GM19438 (cell line): ENCODE data around the gene FARS2.

Experiments
- ATAC-seq: cut with Tn5 transposase; IDR thresholded peaks from one replicate; pipeline ENCODE4 v1.9.1; 2021; ENCODE audit warnings: low read depth; ENCODE audit not compliant: unreplicated experiment

FARS2 gene

DNA sequence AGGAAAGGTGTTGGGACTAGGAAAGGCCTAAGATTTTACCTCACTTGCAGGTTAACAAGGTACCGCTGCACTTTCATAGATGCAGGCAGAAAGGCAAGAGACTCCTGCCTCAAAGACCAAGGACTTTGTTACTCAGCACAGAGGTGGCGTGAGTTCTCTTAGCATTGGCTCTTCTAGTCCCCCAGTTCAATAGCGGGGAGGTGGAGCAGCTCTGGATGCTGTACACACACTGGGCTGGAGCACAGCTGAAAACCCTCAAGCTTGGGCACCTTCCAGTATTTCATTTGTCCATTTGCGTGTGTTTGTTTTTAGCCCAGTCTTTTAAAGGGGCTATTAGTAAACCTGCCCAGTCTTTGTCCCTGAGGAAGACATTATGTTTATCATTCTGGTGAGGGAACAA lies 345.2 kb downstream of the FARS2 start:
- ATAC-seq = no peak

DNA sequence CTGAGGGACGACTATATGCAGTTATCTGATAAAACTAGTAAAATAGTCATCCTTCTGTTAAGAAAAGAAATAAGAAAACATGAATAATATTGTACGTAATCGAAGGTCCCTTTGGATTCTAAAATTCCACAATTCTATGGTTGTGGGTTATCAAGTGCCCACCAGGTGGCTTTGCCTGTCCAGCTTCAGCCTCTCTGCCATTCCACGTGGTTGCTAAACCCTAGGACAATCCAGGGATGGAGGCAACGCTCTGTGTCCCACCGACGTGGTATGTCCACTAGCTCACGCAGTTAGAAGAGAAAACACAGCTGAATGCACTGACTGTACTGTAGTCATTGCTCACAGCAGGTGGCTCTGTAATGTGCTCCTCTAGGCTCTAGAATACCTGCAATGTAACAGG lies 349.3 kb downstream of the FARS2 start:
- no peak for ATAC-seq

DNA sequence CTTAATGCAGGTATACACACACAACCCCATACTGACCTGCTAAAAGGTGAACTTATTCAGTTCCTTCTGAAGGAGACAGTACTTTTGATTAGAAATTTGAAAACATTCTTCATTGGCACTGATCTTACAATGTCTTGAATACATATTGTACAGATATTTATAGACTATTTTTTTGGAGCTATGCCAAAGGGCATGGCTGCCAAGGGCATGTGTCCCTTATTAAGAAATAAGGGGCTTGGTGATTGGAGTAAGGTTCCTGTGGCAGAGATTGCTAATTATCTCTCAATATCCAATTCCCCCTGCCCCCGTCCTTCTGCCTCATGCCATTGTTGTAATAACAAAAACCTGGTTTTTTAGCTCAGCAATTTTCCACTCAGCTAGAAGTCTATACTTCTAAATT lies 355.9 kb downstream of the FARS2 start:
- ATAC-seq = no peak

DNA sequence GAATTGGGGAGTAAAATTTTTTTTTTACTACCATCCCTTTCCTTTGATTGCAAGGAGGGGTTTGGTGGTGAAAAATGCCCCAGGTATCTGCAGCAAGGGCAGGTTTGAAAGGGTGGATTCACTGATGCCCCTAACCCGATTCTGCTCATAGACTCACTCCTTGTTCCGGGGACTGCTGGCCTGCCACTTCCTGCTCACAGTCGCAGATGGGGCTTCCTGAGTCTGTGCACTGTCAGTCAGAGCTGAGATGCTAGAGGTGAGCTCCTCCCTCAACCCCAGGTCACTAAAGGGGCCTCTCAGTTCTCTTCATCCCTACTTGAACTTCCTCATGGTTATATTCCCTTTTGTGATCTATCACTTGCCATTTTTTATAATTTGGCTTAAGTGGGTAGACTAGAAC lies 357.9 kb downstream of the FARS2 start:
- ATAC-seq = no peak

DNA sequence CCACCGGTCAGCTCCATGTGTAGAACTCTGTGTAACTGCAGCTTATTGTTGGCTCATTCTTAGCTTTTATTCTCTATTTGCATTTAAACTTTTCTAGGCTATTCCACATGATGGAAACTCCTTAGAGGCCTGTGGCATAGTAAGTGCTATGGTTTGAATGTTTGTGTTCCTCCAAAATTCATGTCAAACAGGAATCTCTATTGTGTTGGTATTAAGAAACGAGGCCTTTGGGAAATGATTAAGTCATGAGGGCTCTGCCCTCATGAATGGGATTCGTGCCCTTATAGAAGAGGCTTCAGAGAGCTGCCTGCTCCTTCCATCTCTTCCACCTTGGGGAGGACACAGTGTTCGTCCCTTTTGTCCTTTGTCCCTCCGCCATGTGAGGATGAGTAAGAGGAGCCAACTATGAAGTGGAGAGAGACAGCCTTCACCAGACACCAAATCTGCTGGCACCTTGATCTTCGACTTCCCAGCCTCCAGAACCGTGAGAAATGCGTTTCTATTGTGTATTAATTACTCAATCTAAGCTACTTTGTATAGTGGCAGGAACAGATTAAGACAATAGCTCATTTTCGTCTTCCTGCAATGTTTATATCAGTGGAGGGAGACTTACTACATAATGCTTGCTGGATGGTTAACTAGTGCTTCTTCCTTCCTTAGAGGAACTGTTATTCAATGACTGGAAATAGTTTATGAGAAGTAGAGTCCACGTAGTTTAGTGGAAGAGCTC lies 361.1 kb downstream of the FARS2 start:
- ATAC-seq = no peak

DNA sequence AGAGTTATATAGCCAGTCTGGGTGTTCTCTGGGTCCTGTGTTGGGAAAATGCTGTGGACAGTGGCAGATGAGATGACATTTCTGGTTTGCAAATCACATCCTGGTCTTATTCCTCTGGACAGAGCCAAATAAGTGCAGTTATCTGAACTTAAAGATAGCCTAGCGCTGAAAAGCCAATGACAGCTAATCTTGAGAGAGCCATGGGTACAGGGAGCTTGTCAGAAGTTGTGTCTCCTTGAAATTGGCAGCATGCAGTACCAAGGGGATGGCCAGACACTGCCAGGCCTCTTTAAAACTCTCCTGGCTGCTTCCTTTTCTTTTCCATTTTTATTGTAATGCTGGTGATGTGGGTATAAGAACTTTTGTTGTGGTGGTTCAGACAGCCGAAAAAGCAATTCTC lies 362.5 kb downstream of the FARS2 start:
- ATAC-seq = no peak

DNA sequence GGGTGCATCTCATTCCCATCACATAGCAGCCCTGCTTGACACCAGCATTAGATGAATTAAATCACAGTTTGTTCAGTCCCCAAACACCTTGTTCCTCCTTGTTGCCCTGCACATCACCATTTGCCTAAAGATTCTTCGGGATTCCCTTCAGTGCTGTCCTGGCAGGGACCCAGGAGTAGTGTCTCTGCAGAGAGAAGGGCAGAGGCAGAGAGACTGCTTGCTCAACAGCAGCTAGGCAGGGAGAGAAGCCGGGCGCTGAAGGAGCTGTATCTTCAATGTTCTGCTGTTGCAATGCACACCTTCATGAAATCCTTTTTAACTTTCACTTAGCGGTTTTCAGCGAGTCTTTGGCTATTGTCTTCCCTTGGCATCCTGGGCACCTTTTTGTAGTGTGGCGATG lies 362.9 kb downstream of the FARS2 start:
- no peak for ATAC-seq

DNA sequence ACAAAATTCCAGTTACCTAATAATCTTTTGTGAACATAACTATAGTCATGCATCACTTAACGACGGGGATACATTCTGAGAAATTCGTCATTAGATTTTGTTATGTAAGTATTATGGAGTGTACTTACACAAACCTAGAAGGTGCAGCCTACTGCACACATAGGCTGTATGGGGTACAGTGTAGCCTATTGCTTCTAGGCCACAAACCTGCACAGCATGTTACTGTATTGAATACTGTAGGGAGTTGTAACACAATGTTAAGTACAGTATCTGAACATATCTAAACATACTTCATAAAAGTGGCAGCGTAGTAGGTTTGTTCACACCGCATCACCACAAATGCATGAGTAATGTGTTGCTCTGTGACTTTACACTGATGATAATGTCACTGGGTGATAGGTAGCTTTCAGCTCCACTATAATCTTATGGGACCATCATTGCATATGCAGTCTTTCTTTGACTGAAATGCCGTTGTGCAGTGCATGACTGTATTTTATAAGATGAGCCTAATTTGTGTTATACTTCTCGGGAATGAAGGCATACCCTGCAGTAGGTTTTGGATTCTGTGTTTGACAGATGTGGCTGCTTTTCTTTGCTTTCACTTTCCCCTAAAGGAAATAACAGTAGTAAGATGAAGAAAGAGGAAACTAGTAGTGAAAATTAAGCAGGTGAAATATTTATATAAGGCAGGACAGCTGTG lies 365.6 kb downstream of the FARS2 start:
- ATAC-seq = peak; percentile 77

DNA sequence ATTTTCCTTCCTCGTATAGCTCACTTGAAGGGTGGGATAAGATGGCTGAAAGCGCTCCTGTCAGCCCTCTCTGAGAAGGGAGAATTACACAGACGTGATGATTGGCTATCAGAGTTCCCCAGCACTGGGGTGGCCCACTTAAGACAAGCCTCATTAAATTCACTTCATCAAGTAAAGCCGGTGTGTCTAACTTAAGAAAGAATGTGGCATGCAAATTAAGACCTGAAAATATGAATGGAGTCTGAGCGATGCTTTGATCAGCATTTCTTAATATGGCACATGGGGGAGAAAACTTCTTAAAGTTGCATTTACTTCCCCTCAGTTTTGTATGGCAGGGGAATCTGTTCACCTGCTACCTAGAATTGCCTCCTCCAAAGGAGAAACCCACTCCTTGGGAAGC lies 369.3 kb downstream of the FARS2 start:
- ATAC-seq = no peak

DNA sequence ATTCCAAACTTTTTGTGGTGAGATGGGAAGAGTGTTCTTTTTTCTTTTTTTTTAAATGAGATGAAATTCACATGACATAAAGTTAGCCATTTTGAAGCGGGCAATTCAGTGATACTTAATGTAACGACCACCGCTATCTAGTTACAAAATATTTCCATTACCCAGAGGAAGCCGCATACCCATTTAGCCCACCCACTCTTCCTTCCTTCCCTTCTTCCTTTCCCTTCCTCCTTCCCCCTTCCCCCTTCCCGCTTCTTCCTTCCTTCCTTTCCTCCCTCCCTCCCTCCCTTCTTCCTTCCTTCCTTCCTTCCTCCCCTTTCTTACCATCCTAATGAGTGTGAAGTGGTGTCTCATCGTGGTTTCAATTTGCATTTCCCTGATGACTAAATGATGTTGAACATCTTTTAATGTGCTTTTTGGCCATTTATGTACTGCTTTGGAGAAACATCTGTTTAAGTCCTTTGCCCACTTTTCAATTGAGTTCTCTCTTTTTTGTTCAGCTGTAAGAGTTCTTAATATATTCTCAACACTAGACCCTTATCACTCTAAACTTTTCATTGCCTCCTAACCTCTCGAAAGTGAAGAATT lies 371.1 kb downstream of the FARS2 start:
- ATAC-seq = no peak

DNA sequence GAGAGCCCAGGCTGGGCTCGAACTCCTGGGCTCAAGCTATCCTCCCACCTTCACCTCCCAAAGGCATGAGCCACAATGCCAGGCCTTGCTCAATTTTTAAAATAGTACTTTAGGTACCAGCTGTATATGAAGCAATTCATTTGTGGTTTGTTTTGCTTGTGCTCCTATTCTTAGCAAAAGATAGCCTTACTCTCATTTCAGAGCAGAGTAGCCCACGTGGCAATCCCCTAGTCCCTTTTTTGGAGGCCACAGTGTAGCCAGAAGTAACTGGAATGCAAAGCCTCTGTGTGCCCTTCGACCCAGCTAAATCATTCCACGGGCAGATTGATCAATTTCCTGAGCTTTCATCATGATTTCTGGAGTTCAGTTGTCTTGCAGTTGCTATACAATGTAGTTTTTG lies 373.2 kb downstream of the FARS2 start:
- ATAC-seq = no peak

DNA sequence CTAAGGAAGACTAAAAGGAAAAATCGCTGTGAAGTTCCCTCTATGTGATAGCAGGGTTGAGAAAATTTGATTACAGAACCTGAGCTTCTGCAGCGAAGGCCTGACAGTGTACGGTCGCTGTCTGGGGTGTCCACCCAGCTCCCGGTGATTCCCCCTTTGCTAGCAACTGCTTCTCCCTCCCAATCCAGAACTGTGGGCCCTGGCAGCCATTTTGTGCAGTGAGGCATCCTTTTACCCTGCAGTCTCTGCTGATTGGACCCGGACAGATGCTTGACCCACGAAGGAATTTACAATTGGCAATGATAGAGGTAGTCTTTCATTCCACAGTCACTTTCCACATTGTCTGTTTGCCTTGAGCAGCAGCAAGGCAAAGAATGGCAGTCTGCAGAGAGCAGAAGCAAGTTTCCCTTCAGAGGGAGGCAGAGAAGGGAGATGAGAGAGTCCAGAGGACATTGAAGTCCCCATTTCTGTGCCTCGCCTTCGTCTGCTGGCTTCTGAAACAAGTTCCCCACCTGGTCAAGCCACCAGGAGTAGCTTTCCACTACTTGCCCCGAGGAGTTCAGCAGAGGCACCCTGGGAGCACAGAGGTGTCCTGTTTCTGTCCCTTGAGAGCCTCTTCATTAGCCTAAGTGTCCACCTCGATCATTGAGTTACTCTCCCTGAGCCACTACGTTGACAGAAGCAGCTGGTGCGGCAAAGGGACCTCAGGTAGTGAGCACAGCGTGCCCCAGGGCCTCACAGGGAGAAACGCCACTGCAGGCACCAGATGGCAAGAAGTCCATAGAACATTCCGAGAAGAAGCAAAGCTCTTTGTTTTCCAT lies 375.1 kb downstream of the FARS2 start:
- no peak for ATAC-seq

DNA sequence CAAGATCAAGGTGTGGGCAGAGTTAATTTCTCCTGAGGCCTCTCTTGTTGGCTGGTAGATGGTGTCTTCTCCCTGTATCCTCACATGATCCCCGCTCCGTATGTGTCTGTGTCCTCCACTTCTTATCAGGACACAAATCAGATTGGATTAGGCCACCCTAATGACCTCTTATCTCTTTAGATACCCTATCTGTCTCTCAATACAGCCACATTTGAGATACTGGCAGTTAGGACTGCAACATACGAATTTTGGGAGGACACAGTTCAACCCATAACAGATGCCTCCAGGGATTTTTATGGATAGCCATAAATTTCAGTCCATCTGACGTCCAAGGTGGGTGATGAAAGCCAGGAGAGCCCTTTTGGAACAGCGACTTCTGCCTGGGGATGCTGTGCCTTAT lies 376.4 kb downstream of the FARS2 start:
- no peak for ATAC-seq

DNA sequence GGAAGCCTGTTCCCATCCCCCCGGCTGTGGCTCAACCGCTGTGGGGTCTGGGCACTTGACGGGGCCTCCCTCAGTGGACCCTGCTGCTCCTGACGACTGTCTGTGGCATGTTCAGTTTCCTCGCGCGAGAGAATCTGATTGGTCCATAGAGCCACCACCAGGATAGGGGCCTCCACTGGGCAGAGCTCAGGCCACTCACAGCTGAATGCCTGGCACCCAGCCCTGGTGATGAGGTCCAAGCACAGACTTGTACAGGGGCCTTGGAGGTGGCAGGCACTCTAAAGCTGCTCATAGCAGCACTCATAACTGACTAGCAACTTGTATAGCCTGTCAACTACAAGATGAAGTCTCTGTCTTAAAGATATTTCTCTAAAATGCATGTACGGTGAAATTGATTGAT lies 377.4 kb downstream of the FARS2 start:
- no peak for ATAC-seq

DNA sequence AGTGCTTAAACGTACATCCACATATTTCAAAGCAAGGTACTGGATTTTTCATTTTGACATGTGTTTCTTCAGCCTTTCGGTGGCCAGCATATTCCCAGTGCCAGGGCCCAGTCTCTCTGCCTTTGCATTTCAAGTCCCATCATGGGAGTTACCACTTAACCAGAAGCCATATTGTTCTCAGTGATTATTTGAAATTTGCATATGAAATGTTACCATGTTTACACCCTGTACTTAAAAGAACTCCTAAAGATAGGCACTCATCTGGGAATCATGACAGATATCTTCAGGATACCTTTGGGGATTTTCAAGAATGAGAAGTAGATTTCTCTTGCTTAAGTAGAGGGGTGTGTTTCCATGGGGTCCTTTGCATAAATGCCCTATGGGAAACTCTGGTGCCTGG lies 377.9 kb downstream of the FARS2 start:
- no peak for ATAC-seq

DNA sequence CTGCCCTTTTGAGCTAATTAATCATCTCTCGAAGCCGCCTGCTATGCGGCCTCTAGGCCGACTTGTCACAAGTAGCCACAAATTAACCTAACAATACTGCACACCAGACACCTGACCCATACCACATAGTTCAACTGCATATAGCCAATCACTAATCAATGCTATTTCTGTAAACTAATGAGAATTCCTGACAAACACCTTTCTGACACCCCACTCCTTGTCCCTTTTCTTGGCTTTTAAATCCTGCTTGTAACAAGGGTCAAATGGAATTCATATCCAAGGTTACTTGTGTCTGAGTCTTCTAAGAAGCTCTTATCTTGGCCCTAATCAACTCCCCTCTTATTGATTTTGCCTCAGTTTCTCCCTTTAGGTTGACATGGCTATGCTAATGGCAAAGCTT lies 379.3 kb downstream of the FARS2 start:
- ATAC-seq = no peak

DNA sequence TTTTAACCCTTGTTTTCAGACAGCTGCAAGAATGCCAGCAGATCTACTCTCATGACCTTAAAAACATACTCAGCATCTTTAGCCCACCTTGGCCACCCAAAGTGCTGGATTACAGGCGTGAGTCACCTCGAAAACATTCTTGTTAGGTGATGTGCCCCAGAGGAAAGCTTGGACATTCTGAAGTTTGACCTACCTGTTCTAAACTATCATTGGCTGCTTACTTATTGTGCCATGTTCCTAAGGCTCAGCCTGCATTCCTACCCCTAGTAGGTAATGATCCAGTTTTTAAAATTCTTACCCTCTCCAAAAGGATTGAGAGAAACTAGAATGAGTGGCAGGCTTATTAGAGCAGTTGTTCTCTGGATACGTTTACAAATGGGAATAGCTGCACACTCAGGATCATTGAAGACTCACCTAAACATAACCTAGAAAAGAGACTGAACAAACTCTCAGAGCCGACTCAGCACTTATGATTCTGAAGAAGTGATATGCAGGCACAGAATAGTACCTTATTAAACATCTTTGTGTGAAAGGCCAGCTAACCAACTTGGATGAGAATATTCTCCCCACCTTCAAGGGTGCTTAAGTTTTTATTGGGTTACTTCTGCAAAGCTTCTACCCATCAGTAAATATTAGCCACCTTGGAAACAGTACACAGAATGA lies 383.3 kb downstream of the FARS2 start:
- no peak for ATAC-seq

DNA sequence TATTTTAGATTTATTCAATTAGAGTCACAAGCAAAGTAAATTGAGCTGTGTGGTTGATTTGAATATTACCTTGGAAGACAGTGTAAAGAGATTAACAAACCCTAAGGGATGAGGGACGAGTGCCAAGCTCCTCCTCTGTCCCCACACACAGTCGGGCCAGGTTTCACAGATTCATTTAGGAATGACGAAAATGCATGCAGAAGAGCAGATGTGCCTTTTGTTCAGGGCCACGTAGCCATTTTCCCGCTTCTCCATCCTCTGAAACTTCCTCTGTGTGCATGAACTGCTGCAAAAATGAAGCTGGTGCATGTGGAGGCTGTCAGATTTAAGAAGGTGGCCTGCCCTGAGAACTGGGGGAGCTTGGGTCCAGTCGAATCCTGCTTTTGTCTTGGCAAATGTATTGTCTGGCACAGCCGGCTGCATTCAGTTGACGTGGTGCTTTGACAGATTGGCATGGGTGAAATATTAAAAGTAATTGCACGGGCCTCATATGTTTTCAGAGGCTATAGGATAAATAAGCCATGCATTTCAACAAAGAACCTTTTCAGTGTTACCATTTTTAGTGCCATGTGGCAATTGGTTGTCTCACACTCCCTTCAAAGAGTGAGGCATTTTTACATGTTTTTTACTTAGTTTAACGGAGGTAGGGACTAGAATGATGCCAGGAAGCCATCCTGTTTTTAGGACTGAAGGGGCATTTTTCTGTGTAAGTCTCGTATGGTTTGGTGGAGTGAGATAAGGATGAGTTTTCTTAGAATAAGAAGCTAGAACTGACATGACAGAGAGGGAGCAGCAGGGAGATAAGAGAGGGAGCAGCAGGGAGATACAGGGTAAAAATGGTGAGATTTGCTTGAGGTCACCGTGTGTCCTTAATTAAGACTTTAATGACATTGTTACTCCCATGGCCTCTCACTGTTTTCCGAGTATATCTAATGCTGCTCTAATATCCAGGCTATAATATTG lies 384.3 kb downstream of the FARS2 start:
- ATAC-seq = no peak

DNA sequence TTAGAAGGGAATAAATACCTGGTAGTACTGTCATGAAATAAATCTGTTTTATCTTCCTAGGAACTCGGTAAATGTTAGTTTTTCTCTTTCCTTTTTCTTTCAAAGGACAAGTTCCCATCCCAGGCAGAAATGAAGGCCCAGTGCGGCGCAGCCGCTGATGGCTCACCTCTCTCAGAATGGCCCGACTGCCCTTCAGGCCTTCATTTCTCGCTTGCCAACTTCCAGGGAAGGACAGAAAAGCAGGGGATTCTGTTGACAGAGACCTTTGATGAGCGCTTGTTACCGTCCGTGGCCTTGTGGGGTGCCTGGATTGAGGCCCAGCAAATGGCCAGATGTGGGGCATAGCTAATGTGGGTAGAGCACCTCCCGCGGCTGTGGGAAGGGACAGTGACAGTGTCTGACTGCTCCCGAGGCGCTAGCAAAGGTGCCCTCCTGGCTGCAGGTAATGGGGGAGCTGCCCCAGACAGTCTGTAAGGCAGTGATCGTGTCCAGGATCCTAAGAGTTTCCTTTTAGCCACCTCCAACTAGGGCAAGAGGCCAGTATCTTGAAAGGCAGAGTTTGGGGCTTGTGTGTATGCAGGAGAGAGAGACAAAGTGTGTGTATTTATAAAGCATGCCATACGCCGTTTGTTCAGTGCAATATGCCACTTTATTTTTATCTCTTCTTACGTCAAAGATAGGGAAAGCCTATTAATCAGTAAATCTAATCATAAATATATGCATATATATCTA lies 391.3 kb downstream of the FARS2 start:
- no peak for ATAC-seq
